Measurements from ENCODE around the gene CMSS1.

Gene CMSS1

GRCh38 chr3:99947356-99947755 lies 129.7 kb downstream of the CMSS1 start:
- H3K4me3 ChIP-seq (ENCODE audit: low read length) = no peak overlapping the region
- H3K4me1 ChIP-seq (ENCODE audit: control insufficient read depth, low read depth, low read length) = no peaks in the 10 kb centered on the region
- no peak overlapping the region for H2BK5ac ChIP-seq (ENCODE audit: low read length)
- no peak for DNase-seq
- H2BK15ac ChIP-seq (replicated peaks; ENCODE audit: low read depth) = no peak overlapping the region
- H2AK5ac ChIP-seq (ENCODE audit: low read length) = no peak overlapping the region
- no peak overlapping the region for H3K9ac ChIP-seq (ENCODE audit: low read length)
- H3K4me2 ChIP-seq (ENCODE audit: low read length) = no peak overlapping the region
- no peak overlapping the region for H3K18ac ChIP-seq (ENCODE audit: low read length)
- H3K56ac ChIP-seq (ENCODE audit: low read length) = no peak overlapping the region
- no peak overlapping the region for H3K23ac ChIP-seq (ENCODE audit: low read length)
- no peak overlapping the region for H4K8ac ChIP-seq (ENCODE audit: low read depth, low read length)
- no peak overlapping the region for H3K4ac ChIP-seq (ENCODE audit: low read depth, low read length)
- no peak overlapping the region for H4K5ac ChIP-seq (ENCODE audit: low read length)
- no CpG with 5 or more reads among the region's 3 CpGs for WGBS (ENCODE audit: extremely low coverage, insufficient coverage, low lambda C conversion rate)
- no peaks in the 10 kb centered on the region for H3K79me1 ChIP-seq (ENCODE audit: low read length)
- no peak overlapping the region for H2BK120ac ChIP-seq (ENCODE audit: low read depth, low read length)
- no peak overlapping the region for H3K27ac ChIP-seq (ENCODE audit: low read depth, low read length)
- no peaks in the 10 kb centered on the region for H3K79me2 ChIP-seq (ENCODE audit: control insufficient read depth, insufficient read depth, low read length)
- H3K36me3 ChIP-seq (ENCODE audit: control insufficient read depth, insufficient read depth, low read length) = no peaks in the 10 kb centered on the region
- H3K27me3 ChIP-seq (ENCODE audit: insufficient read depth, low read length, poor library complexity) = no peaks in the 10 kb centered on the region

- no peaks in the 10 kb centered on the region for H3K4me1 ChIP-seq (ENCODE audit: control insufficient read depth, low read depth, low read length)
- H3K9ac ChIP-seq (ENCODE audit: low read length) = no peak overlapping the region
- H3K4ac ChIP-seq (ENCODE audit: low read depth, low read length) = no peak overlapping the region
- no peak overlapping the region for H3K23ac ChIP-seq (ENCODE audit: low read length)
- H3K4me3 ChIP-seq (ENCODE audit: low read length) = no peak overlapping the region
- H2AK5ac ChIP-seq (ENCODE audit: low read length) = no peak overlapping the region
- H3K27me3 ChIP-seq (ENCODE audit: insufficient read depth, low read length, poor library complexity) = no peaks in the 10 kb centered on the region
- H2BK15ac ChIP-seq (replicated peaks; ENCODE audit: low read depth) = no peak overlapping the region
- no peak overlapping the region for H3K56ac ChIP-seq (ENCODE audit: low read length)
- DNase-seq = no peak
- no peak overlapping the region for H3K4me2 ChIP-seq (ENCODE audit: low read length)
- H4K8ac ChIP-seq (ENCODE audit: low read depth, low read length) = no peak overlapping the region
- H2BK120ac ChIP-seq (ENCODE audit: low read depth, low read length) = no peak overlapping the region
- no CpG with 5 or more reads among the region's 1 CpG for WGBS (ENCODE audit: extremely low coverage, insufficient coverage, low lambda C conversion rate)
- H2BK5ac ChIP-seq (ENCODE audit: low read length) = no peak overlapping the region
- no peak overlapping the region for H3K27ac ChIP-seq (ENCODE audit: low read depth, low read length)
- no peaks in the 10 kb centered on the region for H3K79me2 ChIP-seq (ENCODE audit: control insufficient read depth, insufficient read depth, low read length)
- no peaks in the 10 kb centered on the region for H3K36me3 ChIP-seq (ENCODE audit: control insufficient read depth, insufficient read depth, low read length)
- H3K79me1 ChIP-seq (ENCODE audit: low read length) = no peaks in the 10 kb centered on the region
- H4K5ac ChIP-seq (ENCODE audit: low read length) = no peak overlapping the region
- no peak overlapping the region for H3K18ac ChIP-seq (ENCODE audit: low read length)
Measured at GRCh38 chr3:99948467-99949089, 130.9 kb downstream of the CMSS1 start.

GRCh38 chr3:99949956-99950670 lies 132.5 kb downstream of the CMSS1 start:
- no peak overlapping the region for H4K8ac ChIP-seq (ENCODE audit: low read depth, low read length)
- no peaks in the 10 kb centered on the region for H3K79me1 ChIP-seq (ENCODE audit: low read length)
- H3K4me1 ChIP-seq (ENCODE audit: control insufficient read depth, low read depth, low read length) = no peaks in the 10 kb centered on the region
- H3K9ac ChIP-seq (ENCODE audit: low read length) = no peak overlapping the region
- H3K79me2 ChIP-seq (ENCODE audit: control insufficient read depth, insufficient read depth, low read length) = no peaks in the 10 kb centered on the region
- H3K23ac ChIP-seq (ENCODE audit: low read length) = no peak overlapping the region
- no CpG with 5 or more reads among the region's 5 CpGs for WGBS (ENCODE audit: extremely low coverage, insufficient coverage, low lambda C conversion rate)
- no peak overlapping the region for H3K4me2 ChIP-seq (ENCODE audit: low read length)
- no peak overlapping the region for H2BK5ac ChIP-seq (ENCODE audit: low read length)
- H3K27ac ChIP-seq (ENCODE audit: low read depth, low read length) = no peak overlapping the region
- no peak overlapping the region for H4K5ac ChIP-seq (ENCODE audit: low read length)
- no peak overlapping the region for H3K56ac ChIP-seq (ENCODE audit: low read length)
- H3K27me3 ChIP-seq (ENCODE audit: insufficient read depth, low read length, poor library complexity) = no peaks in the 10 kb centered on the region
- H2BK120ac ChIP-seq (ENCODE audit: low read depth, low read length) = no peak overlapping the region
- no peak overlapping the region for H3K4me3 ChIP-seq (ENCODE audit: low read length)
- no peak overlapping the region for H2AK5ac ChIP-seq (ENCODE audit: low read length)
- H2BK15ac ChIP-seq (replicated peaks; ENCODE audit: low read depth) = no peak overlapping the region
- H3K36me3 ChIP-seq (ENCODE audit: control insufficient read depth, insufficient read depth, low read length) = no peaks in the 10 kb centered on the region
- H3K4ac ChIP-seq (ENCODE audit: low read depth, low read length) = no peak overlapping the region
- no peak for DNase-seq
- no peak overlapping the region for H3K18ac ChIP-seq (ENCODE audit: low read length)

GRCh38 chr3:99950921-99951320 lies 133.3 kb downstream of the CMSS1 start:
- WGBS (ENCODE audit: extremely low coverage, insufficient coverage, low lambda C conversion rate) = no CpG with 5 or more reads among the region's 1 CpG
- H3K79me2 ChIP-seq (ENCODE audit: control insufficient read depth, insufficient read depth, low read length) = no peaks in the 10 kb centered on the region
- no peak overlapping the region for H3K27ac ChIP-seq (ENCODE audit: low read depth, low read length)
- no peaks in the 10 kb centered on the region for H3K36me3 ChIP-seq (ENCODE audit: control insufficient read depth, insufficient read depth, low read length)
- H3K4me2 ChIP-seq (ENCODE audit: low read length) = no peak overlapping the region
- no peak for DNase-seq
- no peak overlapping the region for H3K4ac ChIP-seq (ENCODE audit: low read depth, low read length)
- H3K27me3 ChIP-seq (ENCODE audit: insufficient read depth, low read length, poor library complexity) = no peaks in the 10 kb centered on the region
- H2BK15ac ChIP-seq (replicated peaks; ENCODE audit: low read depth) = no peak overlapping the region
- H3K56ac ChIP-seq (ENCODE audit: low read length) = no peak overlapping the region
- H2BK5ac ChIP-seq (ENCODE audit: low read length) = no peak overlapping the region
- no peak overlapping the region for H2BK120ac ChIP-seq (ENCODE audit: low read depth, low read length)
- no peak overlapping the region for H3K4me3 ChIP-seq (ENCODE audit: low read length)
- H3K23ac ChIP-seq (ENCODE audit: low read length) = no peak overlapping the region
- H3K4me1 ChIP-seq (ENCODE audit: control insufficient read depth, low read depth, low read length) = no peaks in the 10 kb centered on the region
- H3K9ac ChIP-seq (ENCODE audit: low read length) = no peak overlapping the region
- H2AK5ac ChIP-seq (ENCODE audit: low read length) = no peak overlapping the region
- H4K5ac ChIP-seq (ENCODE audit: low read length) = no peak overlapping the region
- no peaks in the 10 kb centered on the region for H3K79me1 ChIP-seq (ENCODE audit: low read length)
- no peak overlapping the region for H4K8ac ChIP-seq (ENCODE audit: low read depth, low read length)
- H3K18ac ChIP-seq (ENCODE audit: low read length) = no peak overlapping the region

- H2AK5ac ChIP-seq (ENCODE audit: low read length) = no peak overlapping the region
- no peaks in the 10 kb centered on the region for H3K36me3 ChIP-seq (ENCODE audit: control insufficient read depth, insufficient read depth, low read length)
- no peaks in the 10 kb centered on the region for H3K27me3 ChIP-seq (ENCODE audit: insufficient read depth, low read length, poor library complexity)
- no peak overlapping the region for H4K5ac ChIP-seq (ENCODE audit: low read length)
- H3K56ac ChIP-seq (ENCODE audit: low read length) = no peak overlapping the region
- no peak overlapping the region for H4K8ac ChIP-seq (ENCODE audit: low read depth, low read length)
- H3K23ac ChIP-seq (ENCODE audit: low read length) = no peak overlapping the region
- H3K79me2 ChIP-seq (ENCODE audit: control insufficient read depth, insufficient read depth, low read length) = no peaks in the 10 kb centered on the region
- DNase-seq = no peak
- no peak overlapping the region for H3K4me2 ChIP-seq (ENCODE audit: low read length)
- H2BK120ac ChIP-seq (ENCODE audit: low read depth, low read length) = no peak overlapping the region
- H3K9ac ChIP-seq (ENCODE audit: low read length) = no peak overlapping the region
- no peak overlapping the region for H3K27ac ChIP-seq (ENCODE audit: low read depth, low read length)
- H3K4me3 ChIP-seq (ENCODE audit: low read length) = no peak overlapping the region
- H3K79me1 ChIP-seq (ENCODE audit: low read length) = no peaks in the 10 kb centered on the region
- H3K18ac ChIP-seq (ENCODE audit: low read length) = no peak overlapping the region
- H3K4ac ChIP-seq (ENCODE audit: low read depth, low read length) = no peak overlapping the region
- no peak overlapping the region for H2BK15ac ChIP-seq (replicated peaks; ENCODE audit: low read depth)
- no peak overlapping the region for H2BK5ac ChIP-seq (ENCODE audit: low read length)
- H3K4me1 ChIP-seq (ENCODE audit: control insufficient read depth, low read depth, low read length) = no peaks in the 10 kb centered on the region
Measured at GRCh38 chr3:99951701-99952100, 134.0 kb downstream of the CMSS1 start.

- H3K4me2 ChIP-seq (ENCODE audit: low read length) = no peak overlapping the region
- no peak overlapping the region for H2BK120ac ChIP-seq (ENCODE audit: low read depth, low read length)
- no peak overlapping the region for H2AK5ac ChIP-seq (ENCODE audit: low read length)
- WGBS (ENCODE audit: extremely low coverage, insufficient coverage, low lambda C conversion rate) = no CpG with 5 or more reads among the region's 1 CpG
- DNase-seq = no peak
- H4K8ac ChIP-seq (ENCODE audit: low read depth, low read length) = no peak overlapping the region
- H4K5ac ChIP-seq (ENCODE audit: low read length) = no peak overlapping the region
- no peak overlapping the region for H3K9ac ChIP-seq (ENCODE audit: low read length)
- H3K23ac ChIP-seq (ENCODE audit: low read length) = no peak overlapping the region
- H3K27me3 ChIP-seq (ENCODE audit: insufficient read depth, low read length, poor library complexity) = no peaks in the 10 kb centered on the region
- H3K27ac ChIP-seq (ENCODE audit: low read depth, low read length) = no peak overlapping the region
- no peaks in the 10 kb centered on the region for H3K79me2 ChIP-seq (ENCODE audit: control insufficient read depth, insufficient read depth, low read length)
- no peak overlapping the region for H3K56ac ChIP-seq (ENCODE audit: low read length)
- no peaks in the 10 kb centered on the region for H3K79me1 ChIP-seq (ENCODE audit: low read length)
- H2BK5ac ChIP-seq (ENCODE audit: low read length) = no peak overlapping the region
- H3K4ac ChIP-seq (ENCODE audit: low read depth, low read length) = no peak overlapping the region
- no peak overlapping the region for H3K4me3 ChIP-seq (ENCODE audit: low read length)
- no peaks in the 10 kb centered on the region for H3K36me3 ChIP-seq (ENCODE audit: control insufficient read depth, insufficient read depth, low read length)
- H3K18ac ChIP-seq (ENCODE audit: low read length) = no peak overlapping the region
- H3K4me1 ChIP-seq (ENCODE audit: control insufficient read depth, low read depth, low read length) = no peaks in the 10 kb centered on the region
- no peak overlapping the region for H2BK15ac ChIP-seq (replicated peaks; ENCODE audit: low read depth)
Measured at GRCh38 chr3:99952306-99952705, 134.6 kb downstream of the CMSS1 start.
